ENCODE data around the gene FAM193B. TPM values are rescaled to one million over a fixed set of nuclear protein-coding genes. Genes with fewer than 3 reads are reported as not detected.
"Not testable (repeated sequence)": the region's sequence is repeated elsewhere in the genome, so short reads cannot be mapped to it uniquely, and the experiment has no call there.

The FAM193B gene
- total RNA-seq, 2 experiments from 2014 or later: 63.6 to 77.7 TPM

- peaks cover 19% of the 10 kb centered on the region for H3K36me3 Mint-ChIP-seq (ENCODE audit: low read depth)
- H3K4me3 Mint-ChIP-seq: no peak overlapping the region
- intact Hi-C loops (cut with DNase I, micrococcal nuclease): no loop called here
- CTCF ChIA-PET: interaction anchor here (0.8 to 2.4 kb wide), 9 partner anchors 9 to 120 kb away, joined by 3 to 10 read pairs (median 4); no protein-coding TSS in a partner anchor
- H3K27ac Mint-ChIP-seq: peak overlapping the region; percentile 34
- peaks cover 21% of the 10 kb centered on the region for H3K4me1 Mint-ChIP-seq
- POLR2A ChIA-PET: interaction anchor here (0.6 kb wide), 2 partner anchors 102 to 465 kb away, joined by 3 read pairs; no protein-coding TSS in a partner anchor
- ATAC-seq: no peak
- H3K9me3 Mint-ChIP-seq (ENCODE audit: low read depth): no peaks in the 10 kb centered on the region
- H3K27me3 Mint-ChIP-seq: no peaks in the 10 kb centered on the region
- no peak for DNase-seq
Measured at GRCh38 chr5:177491983-177492746, 62.2 kb downstream of the FAM193B start.

GRCh38 chr5:177491429-177491945 lies 62.9 kb downstream of the FAM193B start:
- DNase-seq (peak; percentile 73), ATAC-seq (peak; percentile 40)
- ChIA-PET CTCF (interaction anchor here (1.5 to 1.6 kb wide), 2 partner anchors 10 to 12 kb away, joined by 4 to 6 read pairs; no protein-coding TSS in a partner anchor), POLR2A (no interaction called here)
- Mint-ChIP-seq H3K9me3 (ENCODE audit: low read depth) (no peaks in the 10 kb centered on the region), H3K27ac (no peak overlapping the region), H3K4me1 (peaks cover 21% of the 10 kb centered on the region), H3K27me3 (no peaks in the 10 kb centered on the region), H3K4me3 (no peak overlapping the region), H3K36me3 (ENCODE audit: low read depth) (peaks cover 21% of the 10 kb centered on the region)
- intact Hi-C loops (cut with DNase I, micrococcal nuclease): no loop called here

GRCh38 chr5:177490992-177491391 lies 63.4 kb downstream of the FAM193B start:
- no peak for ATAC-seq
- H3K36me3 Mint-ChIP-seq (ENCODE audit: low read depth): peaks cover 21% of the 10 kb centered on the region
- no peaks in the 10 kb centered on the region for H3K9me3 Mint-ChIP-seq (ENCODE audit: low read depth)
- no peak overlapping the region for H3K4me3 Mint-ChIP-seq
- H3K4me1 Mint-ChIP-seq: peaks cover 18% of the 10 kb centered on the region
- DNase-seq: no peak
- H3K27me3 Mint-ChIP-seq: no peaks in the 10 kb centered on the region
- CTCF ChIA-PET: interaction anchor here (1.5 to 1.6 kb wide), 2 partner anchors 11 to 12 kb away, joined by 4 to 6 read pairs; no protein-coding TSS in a partner anchor
- intact Hi-C loops (cut with DNase I, micrococcal nuclease): no loop called here
- POLR2A ChIA-PET: no interaction called here
- no peak overlapping the region for H3K27ac Mint-ChIP-seq

DNA sequence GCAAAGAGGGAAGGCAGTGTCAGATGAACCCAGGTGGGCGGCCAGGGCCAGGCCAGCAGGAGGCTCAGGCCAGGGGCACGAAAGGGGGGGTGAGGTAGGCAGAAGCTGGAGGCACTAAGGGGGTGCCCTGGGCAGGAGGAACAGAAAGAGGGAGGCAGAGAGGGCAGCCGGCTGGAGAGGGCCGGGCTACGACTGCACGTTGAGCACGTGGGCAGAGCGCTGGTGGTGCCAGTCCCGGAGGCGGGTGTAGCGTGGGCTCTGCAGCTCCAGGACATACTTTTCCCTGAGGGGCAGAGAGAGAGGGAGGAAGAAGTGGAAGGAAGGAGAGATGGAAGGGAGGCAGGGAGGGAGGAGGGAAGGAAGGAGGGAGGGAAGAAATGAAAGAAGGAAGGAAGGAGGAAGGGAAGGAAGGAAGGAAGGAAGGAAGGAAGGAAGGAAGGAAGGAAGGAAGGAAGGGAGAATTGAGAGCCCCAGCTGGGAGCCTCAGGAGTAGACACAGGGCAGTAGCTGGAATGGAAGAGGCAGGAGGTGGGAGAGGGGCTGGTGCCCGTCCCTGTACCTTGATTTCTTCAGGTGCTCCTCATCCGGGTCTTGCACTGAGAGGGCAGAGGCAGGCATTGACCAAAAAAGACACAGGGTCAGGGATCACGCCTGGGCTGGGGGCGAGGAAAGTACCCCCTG lies 63.9 kb downstream of the FAM193B start:
- ChIA-PET CTCF (interaction anchor here (0.7 to 1.6 kb wide), 7 partner anchors 9 to 495 kb away, joined by 3 to 6 read pairs (median 4); partner anchors contain the start of gene PFN3), POLR2A (no interaction called here)
- Mint-ChIP-seq H3K4me1 (peaks cover 17% of the 10 kb centered on the region), H3K4me3 (no peak overlapping the region), H3K27me3 (no peaks in the 10 kb centered on the region), H3K9me3 (ENCODE audit: low read depth) (no peaks in the 10 kb centered on the region), H3K36me3 (ENCODE audit: low read depth) (peaks cover 21% of the 10 kb centered on the region), H3K27ac (no peak overlapping the region)
- DNase-seq (no peak), ATAC-seq (no peak)
- intact Hi-C loops (cut with DNase I, micrococcal nuclease): no loop called here

- ATAC-seq: no peak
- peaks cover 23% of the 10 kb centered on the region for H3K36me3 Mint-ChIP-seq (ENCODE audit: low read depth)
- no peak for DNase-seq
- no peaks in the 10 kb centered on the region for H3K9me3 Mint-ChIP-seq (ENCODE audit: low read depth)
- H3K27me3 Mint-ChIP-seq: no peaks in the 10 kb centered on the region
- no peak overlapping the region for H3K4me3 Mint-ChIP-seq
- H3K27ac Mint-ChIP-seq: no peak overlapping the region
- CTCF ChIA-PET: interaction anchor here (0.5 to 1.6 kb wide), 10 partner anchors 7 to 99 kb away, joined by 3 to 6 read pairs (median 4); partner anchors contain the start of gene PFN3
- POLR2A ChIA-PET: interaction anchor here (0.7 kb wide), 1 partner anchor 44 kb away, joined by 4 read pairs; no protein-coding TSS in a partner anchor
- peaks cover 8% of the 10 kb centered on the region for H3K4me1 Mint-ChIP-seq
- intact Hi-C loops (cut with DNase I, micrococcal nuclease): no loop called here
Measured at GRCh38 chr5:177489119-177489716, 65.1 kb downstream of the FAM193B start.

DNA sequence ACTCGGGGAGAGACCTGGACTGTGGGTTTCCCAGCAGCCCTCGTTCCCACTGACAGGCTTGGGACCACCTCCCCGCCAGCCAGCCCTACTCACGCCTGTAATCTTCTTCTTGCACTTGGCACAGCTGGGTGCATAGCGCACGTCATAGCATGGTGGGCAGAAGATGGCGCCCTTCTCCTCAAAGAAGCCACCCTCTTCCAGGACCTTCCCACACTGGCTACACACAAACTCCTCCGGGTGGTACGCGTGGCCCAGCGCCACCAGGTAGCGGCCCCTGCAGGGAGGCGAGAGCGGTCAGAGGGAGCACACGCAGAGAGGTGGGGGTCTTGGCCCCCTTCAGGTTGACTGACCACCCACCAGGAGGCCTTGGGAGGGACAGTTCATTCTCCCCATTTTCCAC lies 66.4 kb downstream of the FAM193B start:
- no peaks in the 10 kb centered on the region for H3K27me3 Mint-ChIP-seq
- H3K4me1 Mint-ChIP-seq: no peaks in the 10 kb centered on the region
- no peak overlapping the region for H3K27ac Mint-ChIP-seq
- CTCF ChIA-PET: interaction anchor here (0.9 to 1.3 kb wide), 3 partner anchors 13 to 111 kb away, joined by 3 to 6 read pairs (median 3); no protein-coding TSS in a partner anchor
- intact Hi-C loops (cut with DNase I, micrococcal nuclease): no loop called here
- H3K4me3 Mint-ChIP-seq: no peak overlapping the region
- no peak for ATAC-seq
- POLR2A ChIA-PET: no interaction called here
- peaks cover 24% of the 10 kb centered on the region for H3K36me3 Mint-ChIP-seq (ENCODE audit: low read depth)
- no peak for DNase-seq
- H3K9me3 Mint-ChIP-seq (ENCODE audit: low read depth): no peaks in the 10 kb centered on the region

GRCh38 chr5:177487144-177487543 lies 67.2 kb downstream of the FAM193B start:
- H3K4me1 Mint-ChIP-seq: no peaks in the 10 kb centered on the region
- H3K4me3 Mint-ChIP-seq: no peak overlapping the region
- intact Hi-C loops (cut with DNase I, micrococcal nuclease): no loop called here
- POLR2A ChIA-PET: no interaction called here
- CTCF ChIA-PET: interaction anchor here (0.7 to 0.9 kb wide), 2 partner anchors 104 to 110 kb away, joined by 3 read pairs; no protein-coding TSS in a partner anchor
- H3K27me3 Mint-ChIP-seq: no peaks in the 10 kb centered on the region
- H3K9me3 Mint-ChIP-seq (ENCODE audit: low read depth): no peaks in the 10 kb centered on the region
- DNase-seq (no peak), ATAC-seq (no peak)
- H3K27ac Mint-ChIP-seq: no peak overlapping the region
- H3K36me3 Mint-ChIP-seq (ENCODE audit: low read depth): peaks cover 20% of the 10 kb centered on the region

DNA sequence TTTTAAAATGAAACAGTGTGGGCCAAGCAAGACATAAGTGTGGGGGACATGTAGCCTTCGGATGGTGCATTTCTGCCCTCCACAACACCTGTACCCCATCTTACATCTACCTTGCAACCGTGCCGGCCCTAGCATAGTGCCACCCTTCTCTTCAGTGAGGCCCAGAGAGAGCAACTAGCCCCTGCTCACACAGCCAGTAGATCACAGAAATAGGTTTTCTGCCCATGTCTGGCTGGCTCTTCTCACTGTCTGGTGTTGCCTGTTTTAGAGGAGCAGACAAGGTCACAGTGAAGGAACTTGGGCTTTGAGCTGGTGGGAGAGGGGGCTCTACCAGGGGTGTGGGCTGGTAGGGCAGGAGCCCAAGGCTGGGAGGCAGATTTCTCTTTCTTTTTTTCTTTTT lies 68.1 kb downstream of the FAM193B start:
- no peak for DNase-seq
- POLR2A ChIA-PET: no interaction called here
- Mint-ChIP-seq H3K27me3 (no peaks in the 10 kb centered on the region), H3K27ac (no peak overlapping the region), H3K36me3 (ENCODE audit: low read depth) (peaks cover 18% of the 10 kb centered on the region), H3K4me3 (no peak overlapping the region), H3K9me3 (ENCODE audit: low read depth) (no peaks in the 10 kb centered on the region), H3K4me1 (no peaks in the 10 kb centered on the region)
- no peak for ATAC-seq
- CTCF ChIA-PET: no interaction called here
- intact Hi-C loops (cut with DNase I, micrococcal nuclease): no loop called here

DNA sequence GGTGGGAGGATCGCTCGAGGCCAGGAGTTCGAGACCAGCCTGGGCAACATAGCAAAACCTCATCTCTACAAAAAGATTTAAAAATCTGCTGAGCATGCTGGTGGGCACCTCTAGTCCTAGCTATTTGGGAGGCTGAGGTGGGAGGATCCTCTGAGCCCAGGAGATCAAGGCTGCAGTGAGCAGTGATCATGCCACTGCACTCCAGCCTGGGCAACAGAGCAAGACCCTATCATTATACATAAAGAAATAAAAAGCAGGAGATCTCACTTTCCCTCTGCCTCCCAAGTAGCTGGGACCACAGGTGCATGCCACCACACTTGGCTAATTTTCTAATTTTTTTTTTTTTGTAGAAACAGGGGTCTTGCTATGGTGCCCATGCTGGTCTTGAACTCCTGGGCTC lies 68.6 kb downstream of the FAM193B start:
- peaks cover 15% of the 10 kb centered on the region for H3K36me3 Mint-ChIP-seq (ENCODE audit: low read depth)
- H3K4me1 Mint-ChIP-seq; ATAC-seq; H3K4me3 Mint-ChIP-seq; H3K27ac Mint-ChIP-seq; DNase-seq; H3K27me3 Mint-ChIP-seq; intact Hi-C loops (cut with DNase I, micrococcal nuclease); POLR2A ChIA-PET; CTCF ChIA-PET; H3K9me3 Mint-ChIP-seq (ENCODE audit: low read depth): not testable (repeated sequence)

DNA sequence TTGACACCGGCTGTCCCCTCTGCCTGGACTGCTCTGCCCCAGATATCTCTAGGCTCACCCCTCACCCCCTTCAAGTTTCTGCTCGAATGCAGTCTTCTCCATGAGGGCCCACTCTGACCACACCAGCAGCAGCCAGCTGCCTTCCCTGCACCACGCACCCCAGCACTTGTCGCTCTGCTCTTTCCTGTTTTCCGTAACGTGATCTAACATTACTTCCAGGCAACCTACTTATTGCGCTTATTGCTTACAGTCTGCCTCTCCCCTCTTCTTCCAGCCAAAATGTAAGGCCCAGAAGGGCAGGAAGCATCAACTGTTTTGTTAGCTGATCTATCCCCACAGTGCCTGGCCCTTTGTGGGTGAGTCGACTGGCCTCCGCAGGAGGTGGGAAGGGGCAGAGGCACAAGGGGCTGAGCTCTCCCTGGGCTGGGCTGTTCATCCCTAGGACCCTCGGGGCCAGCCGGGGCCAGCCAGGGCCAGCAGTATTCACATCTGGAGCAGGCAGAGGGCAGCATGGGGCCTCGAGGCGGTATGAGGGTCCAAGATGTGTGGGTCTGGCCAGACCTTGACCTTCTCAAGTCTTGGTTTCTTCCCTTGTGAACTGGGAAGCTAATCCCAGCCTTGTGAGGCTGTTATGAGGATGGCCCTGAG lies 69.3 kb downstream of the FAM193B start:
- ATAC-seq (no peak), DNase-seq (no peak)
- no peak overlapping the region for H3K27ac Mint-ChIP-seq
- H3K4me1 Mint-ChIP-seq: peaks cover 2% of the 10 kb centered on the region
- intact Hi-C loops (cut with DNase I, micrococcal nuclease): no loop called here
- POLR2A ChIA-PET: no interaction called here
- no peak overlapping the region for H3K4me3 Mint-ChIP-seq
- H3K9me3 Mint-ChIP-seq (ENCODE audit: low read depth): no peaks in the 10 kb centered on the region
- H3K36me3 Mint-ChIP-seq (ENCODE audit: low read depth): peaks cover 15% of the 10 kb centered on the region
- CTCF ChIA-PET: no interaction called here
- no peaks in the 10 kb centered on the region for H3K27me3 Mint-ChIP-seq

Data from activated CD4-positive, alpha-beta T cell treated with anti-CD3 and anti-CD28 coated beads for 36 hours (primary cell).